Stimulated activated CD8-positive, alpha-beta memory T cell treated with anti-CD3 and anti-CD28 coated beads, Interleukin-15, amount 100 ng/mL, for 48 hours (primary cell): ENCODE measurements around the gene KIAA0513.
"Not testable (repeated sequence)": the region's sequence is repeated elsewhere in the genome, so short reads cannot be mapped to it uniquely, and the experiment has no call there.

Experiments
- DNase-seq, 2 donors: peaks; one replicate each; pipeline ENCODE4 v3.0.0-alpha.2; 2020; ENCODE audit warnings: low read depth in 2 of 2

The KIAA0513 gene

DNA sequence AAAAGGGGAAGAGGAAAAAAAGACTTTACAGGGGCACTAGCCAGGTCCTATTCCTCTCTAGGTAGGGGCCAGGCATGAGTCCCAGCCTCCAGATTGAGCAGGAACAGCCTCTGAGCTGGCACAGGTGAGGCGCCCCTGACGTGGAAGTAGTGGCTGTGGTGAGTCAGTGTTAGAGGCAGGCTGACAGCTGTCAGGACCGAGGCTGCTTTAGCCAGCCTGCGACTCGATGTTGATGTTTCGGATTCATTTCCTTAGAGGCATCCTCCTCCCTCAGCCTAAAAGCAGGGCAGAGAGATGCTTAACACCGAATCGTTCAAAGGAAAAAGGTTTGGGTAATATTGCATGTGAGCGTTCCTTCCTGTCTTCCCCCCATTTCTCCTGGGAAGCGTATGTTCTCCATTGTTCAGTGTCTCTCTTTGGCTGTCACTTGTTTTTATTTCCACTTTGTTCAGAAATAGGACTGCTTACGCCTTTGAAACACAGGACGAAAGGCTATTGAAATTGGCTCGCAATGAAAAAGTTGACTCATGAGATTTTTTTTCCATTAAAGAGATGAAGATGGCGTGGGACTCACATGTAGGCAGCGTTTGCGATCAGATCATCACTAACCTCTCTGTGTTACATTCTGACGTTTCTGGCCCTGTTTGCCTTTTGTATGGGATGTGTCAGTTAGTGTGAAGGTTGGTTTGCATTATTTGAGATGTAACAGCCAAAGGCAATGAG, 1.3 kb downstream of the KIAA0513 start:
- peak; percentile 55 to 74 for DNase-seq

DNA sequence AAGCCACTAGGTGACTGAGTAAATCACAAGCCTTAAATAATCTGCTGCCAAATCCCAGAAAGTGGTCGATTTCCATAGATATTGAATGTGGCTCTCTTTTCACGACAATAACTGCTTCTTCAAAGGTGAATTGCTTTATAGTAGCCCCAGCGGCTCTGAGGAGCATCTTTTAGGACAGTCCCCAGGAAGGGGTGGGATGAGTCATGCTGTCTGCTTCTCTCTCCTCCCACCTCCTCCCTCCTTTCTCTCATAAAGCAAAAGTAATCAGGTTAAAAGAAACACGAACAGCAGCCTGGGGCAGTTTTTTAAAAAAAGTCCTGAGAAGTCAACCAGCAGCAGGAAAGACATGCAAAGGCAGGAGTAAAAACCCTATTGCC, 1.8 kb downstream of the KIAA0513 start:
- DNase-seq = peak; percentile 40 to 45

DNA sequence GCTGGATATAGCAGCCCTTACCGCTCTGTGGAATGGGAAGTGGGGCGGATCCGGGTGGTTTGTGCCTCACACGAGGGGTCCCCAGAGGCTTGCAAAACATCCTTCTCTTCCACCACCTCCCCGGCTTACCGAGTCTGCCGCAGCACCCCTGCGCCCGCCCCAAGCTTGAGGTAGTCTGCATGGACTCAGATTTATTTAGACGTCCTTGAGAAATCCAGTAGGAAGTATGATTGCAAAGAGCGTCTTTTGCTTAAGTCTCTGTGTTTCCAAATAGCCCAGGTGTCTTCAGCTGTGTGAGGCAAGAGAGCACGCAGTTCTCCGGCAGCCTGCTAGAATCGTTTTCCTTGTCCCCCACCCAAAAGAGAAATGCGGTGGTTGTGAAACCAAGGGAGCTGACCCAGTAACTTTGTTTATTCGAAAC, 2.4 kb downstream of the KIAA0513 start:
- no peak for DNase-seq

DNA sequence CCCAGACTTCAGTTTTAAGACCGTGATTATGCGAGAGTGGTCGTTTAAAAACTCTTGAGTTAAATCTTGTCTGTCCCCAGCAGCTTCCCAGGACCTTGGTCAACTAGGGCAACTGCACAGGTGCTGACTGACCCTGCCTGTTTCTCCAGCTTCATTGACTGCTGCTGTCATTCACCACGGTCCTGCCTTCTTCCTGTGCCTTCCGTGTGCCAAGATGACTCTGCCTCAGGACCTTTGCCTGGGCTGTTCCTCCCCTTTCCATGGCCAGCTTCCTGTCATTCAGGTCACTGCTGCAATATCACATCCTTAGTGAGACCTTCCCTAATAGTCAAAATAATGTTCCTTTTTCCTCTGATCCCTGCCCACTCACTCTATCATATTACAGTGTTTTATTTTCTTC, 3.9 kb downstream of the KIAA0513 start:
- DNase-seq = no peak

DNA sequence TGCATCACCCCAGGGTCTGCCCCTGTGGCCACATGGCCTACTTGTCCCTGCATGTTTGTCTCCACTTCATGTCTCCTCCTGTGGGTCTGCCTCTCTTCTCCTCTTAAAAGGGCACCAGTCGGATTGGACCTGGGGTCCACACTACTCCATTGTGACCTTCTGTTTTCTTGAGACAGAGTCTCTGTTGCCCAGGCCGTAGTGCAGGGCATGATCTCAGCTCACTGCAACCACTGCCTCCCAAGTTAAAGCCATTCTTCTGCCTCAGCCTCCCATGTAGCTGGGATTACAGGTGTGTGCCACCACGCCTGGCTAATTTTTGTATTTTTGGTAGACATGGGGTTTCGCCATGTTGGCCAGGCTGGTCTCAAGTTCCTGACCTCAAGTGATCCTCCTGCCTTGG, 4.6 kb downstream of the KIAA0513 start:
- DNase-seq = not testable (repeated sequence)

DNA sequence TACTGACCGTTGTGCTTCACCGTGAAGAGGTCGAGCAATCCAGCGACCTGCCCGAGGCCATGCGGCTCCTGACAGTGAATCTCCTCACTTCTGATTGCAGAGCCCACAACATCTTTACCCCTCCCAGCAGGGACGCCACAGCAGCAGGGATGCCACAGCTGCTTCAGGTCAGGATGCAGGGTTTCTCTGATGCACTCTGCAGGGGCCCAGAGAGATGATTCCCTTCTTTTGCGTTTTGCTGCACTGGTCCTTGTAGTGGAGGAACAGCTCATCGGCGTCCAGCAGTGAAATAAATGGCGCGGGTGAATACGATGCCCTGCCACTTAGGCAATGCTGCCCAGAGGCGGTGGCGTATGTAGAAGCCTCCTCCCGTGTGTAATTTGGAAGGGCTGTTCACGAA, 5.6 kb downstream of the KIAA0513 start:
- no peak for DNase-seq

DNA sequence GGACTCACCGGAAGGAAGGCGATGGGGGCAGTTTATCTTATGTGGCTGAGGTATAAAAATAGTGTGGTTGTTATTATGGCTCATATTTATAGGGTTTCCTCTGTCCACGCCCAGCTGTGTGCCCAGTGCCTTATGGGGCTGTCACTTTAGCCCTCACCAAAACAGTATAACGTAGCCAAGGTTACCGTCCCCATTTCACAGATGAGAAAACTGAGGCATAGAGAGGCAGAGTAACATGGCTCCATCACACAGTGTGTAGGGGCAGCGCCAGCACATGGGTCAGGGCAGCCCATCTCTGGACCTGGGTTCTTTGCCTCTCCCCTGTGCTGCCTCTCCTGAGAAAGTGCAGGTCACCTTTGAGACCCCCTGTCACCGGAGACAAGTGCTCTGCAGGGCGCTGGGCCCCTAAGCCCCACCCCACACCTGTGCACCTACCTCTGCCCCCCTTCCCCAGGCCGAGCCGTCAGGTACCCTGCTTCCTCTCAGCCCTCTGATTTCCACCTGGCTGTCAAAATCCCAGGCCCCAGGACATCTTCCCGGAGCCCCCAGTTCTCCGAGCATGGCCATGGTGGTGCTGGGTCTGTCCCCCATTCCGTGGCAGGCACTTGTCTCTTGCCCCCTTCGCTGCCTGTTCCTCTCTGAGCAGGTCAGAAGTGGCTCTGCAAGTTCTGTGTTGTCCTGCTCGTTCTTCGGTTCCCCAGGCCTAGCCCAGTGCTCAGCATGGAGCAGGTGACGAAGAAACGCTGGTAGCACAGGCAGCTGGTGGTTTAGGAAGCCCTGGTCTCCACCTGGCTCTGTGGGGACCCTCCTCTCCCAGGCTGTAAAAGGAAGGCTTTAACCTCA, 7.2 kb downstream of the KIAA0513 start:
- no peak for DNase-seq

DNA sequence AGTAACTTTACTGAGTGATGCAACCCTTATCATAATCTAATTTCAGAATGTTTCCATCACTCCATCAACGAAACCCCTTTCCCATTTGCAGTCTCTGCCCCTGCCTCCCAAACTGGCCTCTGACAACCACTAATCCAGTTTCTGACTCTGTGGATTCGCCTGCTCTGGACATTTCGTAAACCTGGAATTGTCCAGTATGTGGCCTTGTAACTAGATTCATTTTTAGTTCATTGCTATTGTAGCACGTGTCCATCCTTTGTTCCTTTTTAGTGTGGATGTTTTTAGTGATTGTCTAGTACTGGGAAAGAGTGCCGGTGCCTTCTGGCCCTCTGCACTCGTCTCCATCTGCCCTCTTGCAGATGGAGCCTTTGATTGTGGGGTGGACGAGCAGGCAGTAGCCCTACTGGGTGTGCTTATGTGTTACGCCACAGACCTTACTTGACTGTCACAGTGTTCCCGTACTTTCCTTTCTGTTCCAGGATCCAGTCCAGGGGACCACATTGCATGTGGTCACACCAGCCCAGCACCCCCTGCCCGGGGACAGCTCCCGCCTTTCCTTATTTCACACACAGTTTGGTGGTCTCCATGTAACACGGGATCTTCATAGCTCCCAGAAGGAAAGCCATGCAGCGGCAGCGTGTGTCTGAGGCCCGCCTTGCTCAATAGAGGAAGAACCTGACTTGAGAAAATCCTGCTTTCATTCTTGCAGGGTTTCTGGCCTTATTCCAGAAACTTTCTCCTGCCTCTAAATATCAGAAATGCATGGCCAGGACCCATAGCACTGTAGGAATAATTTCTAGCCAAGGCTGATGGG, 8.8 kb downstream of the KIAA0513 start:
- DNase-seq = no peak

DNA sequence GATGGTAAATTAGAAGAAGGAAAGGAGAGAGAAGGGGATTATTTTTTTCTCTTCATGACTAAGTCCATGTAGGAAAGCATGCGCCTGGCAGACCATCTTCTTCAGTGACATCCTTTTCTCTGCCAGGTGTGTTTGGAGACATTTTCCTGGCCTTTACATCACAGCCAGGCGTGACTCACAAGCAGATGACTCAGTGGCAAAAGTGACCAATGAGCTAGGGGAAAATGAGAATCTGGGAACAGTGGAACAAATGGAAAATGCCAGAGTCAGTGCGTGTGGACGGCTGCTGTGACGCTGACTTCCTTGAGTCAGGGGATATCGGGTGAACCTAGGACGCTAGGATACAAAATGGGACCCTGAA, 9.4 kb downstream of the KIAA0513 start:
- DNase-seq = no peak

DNA sequence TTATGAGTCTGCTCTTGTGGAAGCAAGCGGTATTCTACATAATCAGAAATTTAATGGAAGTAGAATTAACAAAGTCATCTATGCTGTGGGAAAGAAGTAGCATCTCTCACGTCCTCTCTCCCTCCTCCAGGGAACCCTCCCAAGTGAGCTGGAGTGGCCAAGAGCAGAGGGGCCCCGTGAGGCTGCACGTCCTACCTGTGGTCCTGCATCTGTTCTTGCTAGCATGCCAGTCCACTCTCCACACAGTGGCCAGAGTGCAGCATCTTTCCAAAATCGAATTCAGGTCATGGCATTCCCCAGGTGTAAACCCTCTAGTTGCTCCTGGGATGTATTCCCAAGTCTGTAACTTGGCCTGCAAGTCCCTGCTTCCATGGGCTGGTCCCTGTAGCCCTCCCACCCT, 10.1 kb downstream of the KIAA0513 start:
- no peak for DNase-seq

DNA sequence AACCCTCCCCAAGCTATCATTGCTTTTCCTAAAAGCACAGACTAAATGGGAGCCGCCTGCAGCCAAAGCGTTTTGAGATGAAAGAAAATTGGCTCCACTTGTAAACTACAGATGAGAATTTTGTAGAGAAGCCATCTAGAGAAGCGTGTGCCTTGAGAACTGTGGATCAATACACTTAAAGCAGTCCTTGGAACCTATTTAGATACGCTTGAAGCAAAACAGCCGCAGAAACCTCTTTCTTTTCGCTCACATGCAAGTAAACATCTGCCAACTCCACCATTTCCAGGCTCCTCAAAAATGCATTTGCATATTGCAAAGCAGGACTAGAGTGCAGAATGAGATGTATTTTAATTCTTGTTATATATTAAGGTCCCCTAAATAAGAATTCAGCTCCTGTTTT, 13.1 kb downstream of the KIAA0513 start:
- DNase-seq = no peak

DNA sequence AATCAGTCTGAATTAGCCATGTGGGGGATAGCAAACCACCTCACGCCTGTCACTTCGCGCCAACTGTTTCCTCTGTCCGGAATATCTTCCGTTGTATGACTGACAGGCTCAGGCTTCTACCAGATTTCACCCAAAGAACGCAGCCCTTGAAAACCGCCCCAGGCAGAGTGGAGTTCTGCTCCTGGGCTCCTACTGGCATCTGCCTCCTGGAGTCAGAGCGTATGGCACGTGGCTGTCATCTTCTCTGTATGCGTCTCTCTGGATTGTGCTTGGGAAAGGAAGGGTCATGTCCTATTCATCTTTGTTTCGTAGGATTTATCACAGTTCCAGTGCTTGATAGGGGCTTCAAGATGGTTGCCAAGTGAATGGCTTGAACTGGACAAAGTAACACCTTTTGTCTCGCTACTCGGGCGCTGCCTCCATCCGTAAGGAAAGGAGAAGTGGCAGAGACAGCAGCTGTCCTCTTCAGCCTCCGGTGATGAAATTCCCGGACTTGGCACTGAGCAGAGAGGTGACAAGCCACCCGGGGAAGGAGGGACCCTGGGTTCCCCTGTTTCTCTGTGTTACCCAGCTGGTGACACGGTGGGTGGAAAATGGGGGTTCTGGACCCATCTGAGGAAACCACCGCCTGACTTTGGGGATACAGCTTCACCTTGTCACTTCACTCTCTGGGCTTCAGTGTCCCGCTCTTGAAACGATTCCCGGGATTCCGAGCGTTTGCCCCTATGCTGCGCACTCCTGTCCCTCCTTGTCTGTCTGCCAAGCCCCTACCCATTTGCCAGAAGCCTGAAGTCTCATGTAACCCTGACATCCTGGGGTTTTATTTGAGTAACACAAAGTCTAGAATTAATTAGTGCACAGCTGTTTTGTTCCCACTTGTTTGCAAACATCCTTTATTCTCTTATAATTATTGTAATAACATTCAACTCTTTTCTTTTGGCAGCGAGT, 13.9 kb downstream of the KIAA0513 start:
- no peak for DNase-seq

DNA sequence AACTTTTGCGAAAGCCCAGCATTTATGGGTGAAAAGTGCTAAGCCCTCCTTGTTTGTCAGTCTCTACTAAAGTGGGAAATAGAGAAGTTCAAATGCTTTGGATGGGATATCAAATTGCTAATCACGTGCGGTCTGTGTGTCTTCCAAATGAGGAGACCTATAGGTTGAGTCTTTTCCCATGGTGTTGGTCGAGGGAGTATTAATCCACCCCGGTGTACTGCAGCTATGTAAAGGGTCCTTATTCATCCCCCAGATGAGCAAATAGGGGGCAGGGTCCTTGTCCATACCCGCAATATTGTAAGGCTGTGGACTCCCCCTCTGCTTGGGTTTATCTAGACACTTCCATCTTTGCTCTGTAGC, 14.6 kb downstream of the KIAA0513 start:
- DNase-seq = no peak

DNA sequence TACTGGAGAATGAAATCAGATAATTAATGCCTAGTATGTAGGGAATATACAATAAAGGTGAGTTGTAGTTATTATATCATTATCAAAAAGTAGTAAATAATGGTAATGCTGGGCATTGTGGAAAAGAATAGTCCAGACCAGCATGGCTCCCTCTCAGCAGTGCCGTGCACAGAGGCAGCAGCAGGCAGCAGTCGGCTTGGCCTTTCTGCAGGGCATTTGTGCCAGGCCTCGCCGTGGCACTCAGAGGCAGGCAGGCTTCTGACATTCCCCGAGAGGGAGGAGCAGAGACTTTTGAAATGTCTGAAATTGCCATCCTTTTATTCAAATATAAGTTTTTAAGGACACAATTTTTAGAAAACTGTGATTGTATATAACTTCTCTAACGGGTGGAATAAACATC, 15.0 kb downstream of the KIAA0513 start:
- DNase-seq = no peak

DNA sequence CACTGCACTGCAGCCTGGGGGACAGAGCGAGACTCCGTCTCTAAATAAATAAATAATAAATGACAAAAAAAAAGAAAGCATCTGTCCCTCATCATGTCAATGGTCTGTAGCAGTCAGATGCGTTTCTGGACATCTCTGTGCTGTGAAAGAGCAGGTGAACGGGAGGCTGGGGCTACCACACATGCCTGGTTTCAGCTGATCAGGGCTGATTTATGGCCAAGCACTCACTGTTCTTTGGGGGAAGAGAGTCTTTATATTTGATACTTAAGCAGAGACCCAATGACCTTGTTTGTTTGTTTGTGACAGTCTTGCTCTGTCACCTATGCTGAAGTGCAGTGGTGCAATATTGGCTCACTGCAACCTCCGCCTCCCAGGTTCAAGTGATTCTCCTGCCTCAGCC, 17.5 kb downstream of the KIAA0513 start:
- DNase-seq = no peak

DNA sequence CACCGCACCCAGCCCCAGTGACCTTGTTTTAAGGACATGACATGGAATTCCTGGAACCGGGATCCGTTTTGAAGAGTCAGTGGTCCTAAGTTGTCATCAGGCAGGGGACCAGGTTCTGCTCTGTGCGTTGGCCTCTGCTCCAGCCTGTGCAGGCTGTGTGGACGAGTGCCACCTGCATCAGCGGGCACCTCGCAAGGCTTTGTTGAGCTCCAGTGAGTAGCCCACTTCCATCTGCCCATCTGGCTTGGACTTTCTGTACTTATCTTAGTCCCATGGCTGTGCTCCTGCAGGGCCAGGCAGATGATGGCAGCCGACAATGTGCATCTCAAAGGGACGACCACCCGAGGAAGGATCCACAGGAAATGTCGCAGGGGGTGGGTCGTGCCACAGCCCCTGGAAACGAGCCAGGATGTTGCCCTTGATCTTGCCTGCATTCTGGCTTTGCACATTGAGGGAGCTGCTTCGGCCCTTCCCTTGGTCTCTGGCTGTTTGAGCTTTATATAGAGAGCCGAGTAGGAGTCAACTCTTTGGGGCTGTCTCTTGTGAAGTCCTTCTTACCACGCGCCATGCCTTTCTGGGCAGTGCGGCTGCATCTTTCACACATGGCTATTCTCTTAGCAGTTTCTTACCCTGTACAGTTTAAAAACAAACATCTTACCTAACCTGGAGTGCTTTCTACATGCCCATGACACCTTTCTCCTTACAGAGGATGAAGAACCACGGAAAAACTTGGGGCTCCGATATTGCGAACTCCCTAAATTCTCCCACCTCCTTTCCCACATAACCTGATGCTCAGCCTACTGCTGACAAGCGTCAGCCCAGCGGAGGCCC, 18.3 kb downstream of the KIAA0513 start:
- no peak for DNase-seq

DNA sequence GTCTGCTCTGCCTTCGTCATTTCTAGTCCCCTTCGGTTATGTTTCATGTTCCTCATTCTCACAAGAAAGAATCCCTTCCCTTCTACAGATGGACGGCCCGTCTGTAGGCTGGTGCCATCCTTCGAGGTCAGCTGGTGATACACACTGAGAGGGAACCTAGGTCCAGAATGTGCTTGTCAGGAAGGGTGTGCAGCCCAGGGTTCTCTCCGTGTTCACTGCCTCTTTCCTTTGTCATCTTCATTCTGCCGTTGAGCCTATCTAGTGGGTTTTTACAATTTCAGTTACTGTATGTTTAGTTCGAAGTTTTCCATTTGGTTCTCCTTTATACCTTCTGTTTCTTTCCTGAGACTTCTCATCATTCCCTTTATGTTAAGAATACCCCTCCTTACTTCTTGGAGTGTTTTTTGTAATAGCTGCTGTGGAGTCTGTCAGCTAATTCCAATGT, 18.9 kb downstream of the KIAA0513 start:
- DNase-seq = no peak

DNA sequence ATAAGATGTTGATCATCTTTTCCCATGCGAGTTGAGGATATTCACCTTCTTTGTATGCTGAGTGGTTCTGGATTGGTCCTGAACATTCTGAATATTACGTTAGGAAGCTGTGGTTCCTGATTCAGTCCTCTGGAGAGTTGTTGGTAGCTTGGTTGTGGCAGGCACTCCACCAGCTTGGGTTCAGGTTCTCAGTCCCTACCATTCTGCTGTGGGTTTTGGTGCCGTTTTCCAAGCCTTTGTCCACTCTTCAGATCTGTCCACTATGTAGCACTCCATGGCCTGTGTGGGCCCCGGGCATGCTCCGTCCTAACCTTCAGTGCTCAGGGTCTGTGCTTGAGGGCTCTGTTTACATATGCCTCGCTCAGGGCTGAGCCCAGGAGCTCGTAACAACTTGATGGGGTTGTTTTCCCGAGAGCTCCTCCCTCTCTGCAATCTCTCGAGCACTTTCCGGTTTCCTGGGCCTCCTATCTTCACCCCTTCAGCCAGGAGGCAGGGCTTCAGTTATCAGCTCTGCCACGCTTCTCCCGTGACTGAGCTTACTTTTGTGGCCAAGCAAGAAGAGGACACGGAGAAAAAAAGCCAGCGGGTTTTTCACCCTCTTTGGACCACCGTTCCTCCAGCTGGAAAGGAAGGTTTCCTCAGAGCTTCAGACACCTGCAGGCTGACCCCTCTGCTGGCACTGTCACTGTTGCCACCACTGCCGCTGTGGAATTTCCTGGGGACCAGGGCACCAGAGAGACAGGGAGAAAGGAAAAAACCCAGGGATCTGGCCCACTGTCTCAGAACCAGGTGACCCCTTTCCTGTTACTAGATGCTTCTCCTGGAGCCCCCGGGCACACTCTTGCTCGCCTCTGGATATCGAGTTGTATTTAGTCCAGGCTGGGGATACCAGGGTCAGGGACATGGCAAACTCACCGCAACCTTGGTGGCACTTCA, 19.6 kb downstream of the KIAA0513 start:
- DNase-seq = no peak

DNA sequence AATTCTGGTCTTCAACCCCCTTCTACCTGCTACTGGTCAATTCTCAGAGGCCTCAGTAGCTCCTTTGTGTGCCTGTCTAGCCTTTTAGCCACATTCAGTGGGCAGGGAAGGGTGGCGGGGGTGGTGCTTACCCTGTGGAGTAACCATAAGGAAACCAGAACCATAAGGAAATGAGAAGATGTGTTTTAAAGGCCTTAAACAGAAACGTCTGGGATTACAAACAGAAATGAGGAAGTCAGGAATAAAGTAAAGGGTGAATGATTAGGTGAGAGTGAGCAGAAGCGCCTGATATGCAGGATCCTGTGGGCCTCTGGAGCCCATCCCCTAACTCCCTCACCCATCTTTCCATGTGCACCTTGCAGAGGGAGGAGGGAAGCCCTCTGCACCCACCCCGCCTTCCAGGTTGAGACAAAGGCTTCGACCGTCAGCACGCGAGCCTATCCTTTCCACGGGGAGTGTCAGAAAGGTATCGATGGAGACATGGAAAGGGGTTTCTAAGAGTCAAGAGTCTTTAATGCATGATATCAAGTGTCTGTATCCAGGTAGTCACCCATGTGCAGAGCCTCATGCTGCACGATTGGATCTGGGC, 20.4 kb downstream of the KIAA0513 start:
- DNase-seq = no peak
